NOMO-1 treated with dmso at 0.1 percent for 144 hours (cell line): ENCODE data around the gene USP17L13.
"Not testable (repeated sequence)": the region's sequence is repeated elsewhere in the genome, so short reads cannot be mapped to it uniquely, and the experiment has no call there.

ENCODE experiments used
- DNase-seq: peaks from one replicate; lab custom pipeline; 2025; ENCODE audit not compliant: unreplicated experiment; lab: John Stamatoyannopoulos, UW

The USP17L13 gene, protein sequence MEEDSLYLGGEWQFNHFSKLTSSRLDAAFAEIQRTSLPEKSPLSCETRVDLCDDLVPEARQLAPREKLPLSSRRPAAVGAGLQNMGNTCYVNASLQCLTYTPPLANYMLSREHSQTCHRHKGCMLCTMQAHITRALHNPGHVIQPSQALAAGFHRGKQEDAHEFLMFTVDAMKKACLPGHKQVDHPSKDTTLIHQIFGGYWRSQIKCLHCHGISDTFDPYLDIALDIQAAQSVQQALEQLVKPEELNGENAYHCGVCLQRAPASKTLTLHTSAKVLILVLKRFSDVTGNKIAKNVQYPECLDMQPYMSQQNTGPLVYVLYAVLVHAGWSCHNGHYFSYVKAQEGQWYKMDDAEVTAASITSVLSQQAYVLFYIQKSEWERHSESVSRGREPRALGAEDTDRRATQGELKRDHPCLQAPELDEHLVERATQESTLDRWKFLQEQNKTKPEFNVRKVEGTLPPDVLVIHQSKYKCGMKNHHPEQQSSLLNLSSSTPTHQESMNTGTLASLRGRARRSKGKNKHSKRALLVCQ

DNA sequence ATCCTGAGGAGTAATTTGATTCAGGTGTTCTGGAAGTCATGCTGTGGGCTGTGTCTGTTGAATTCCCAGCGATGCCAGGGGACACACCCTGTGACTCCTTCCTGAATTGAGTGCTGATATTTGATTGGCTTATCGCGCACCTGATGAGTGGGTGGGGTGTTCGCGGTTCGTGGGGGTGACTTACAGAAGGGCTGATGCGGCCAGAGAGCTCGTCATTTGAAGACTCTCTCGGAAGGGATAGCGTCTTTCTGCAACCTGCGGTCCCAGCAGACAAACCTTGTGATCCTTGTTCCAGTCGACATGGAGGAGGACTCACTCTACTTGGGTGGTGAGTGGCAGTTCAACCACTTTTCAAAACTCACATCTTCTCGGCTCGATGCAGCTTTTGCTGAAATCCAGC, at the start of gene USP17L13:
USP17L13 (plus strand) TSS at position 301 of the 400 bp plus-strand sequence; CDS start at position 301, 0 bp downstream.
- DNase-seq: not testable (repeated sequence)

DNA sequence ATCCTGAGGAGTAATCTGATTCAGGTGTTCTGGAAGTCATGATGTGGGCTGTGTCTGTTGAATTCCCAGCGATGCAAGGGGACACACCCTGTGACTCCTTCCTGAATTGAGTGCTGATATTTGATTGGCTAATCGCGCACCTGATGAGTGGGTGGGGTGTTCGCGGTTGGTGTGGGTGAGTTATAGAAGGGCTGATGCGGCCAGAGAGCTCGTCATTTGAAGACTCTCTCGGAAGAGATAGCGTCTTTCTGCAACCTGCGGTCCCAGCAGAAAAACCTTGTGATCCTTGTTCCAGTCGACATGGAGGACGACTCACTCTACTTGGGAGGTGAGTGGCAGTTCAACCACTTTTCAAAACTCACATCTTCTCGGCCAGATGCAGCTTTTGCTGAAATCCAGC, 14.3 kb upstream of the USP17L13 start, which contains the start of gene USP17L10:
USP17L10 (plus strand) TSS at position 301 of the 400 bp plus-strand sequence; CDS start at position 301, 0 bp downstream.
- not testable (repeated sequence) for DNase-seq

DNA sequence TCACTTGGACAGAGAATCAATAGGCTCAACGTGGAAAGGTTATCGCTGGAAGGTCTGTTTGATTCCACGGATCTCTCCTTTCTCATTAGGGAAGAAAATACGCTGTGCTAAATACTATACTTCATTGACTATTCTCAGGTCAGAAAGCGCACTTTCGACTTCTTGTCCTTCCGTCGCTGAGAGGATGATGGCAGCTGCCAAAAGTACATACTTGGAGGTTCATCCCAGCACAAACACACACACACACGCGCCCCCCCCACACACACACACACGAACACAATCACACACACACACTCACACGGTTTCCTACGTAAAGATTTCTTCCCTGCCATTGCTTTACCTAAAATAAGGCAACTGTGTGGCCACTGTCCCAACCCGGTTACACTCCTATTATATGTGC, 10.0 kb upstream of the USP17L13 start:
- DNase-seq: not testable (repeated sequence)

DNA sequence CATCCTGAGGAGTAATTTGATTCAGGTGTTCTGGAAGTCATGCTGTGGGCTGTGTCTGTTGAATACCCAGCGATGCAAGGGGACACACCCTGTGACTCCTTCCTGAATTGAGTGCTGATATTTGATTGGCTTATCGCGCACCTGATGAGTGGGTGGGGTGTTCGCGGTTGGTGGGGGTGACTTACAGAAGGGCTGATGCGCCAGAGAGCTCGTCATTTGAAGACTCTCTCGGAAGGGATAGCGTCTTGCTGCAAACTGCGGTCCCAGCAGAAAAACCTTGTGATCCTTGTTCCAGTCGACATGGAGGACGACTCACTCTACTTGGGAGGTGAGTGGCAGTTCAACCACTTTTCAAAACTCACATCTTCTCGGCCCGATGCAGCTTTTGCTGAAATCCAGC, 9.6 kb upstream of the USP17L13 start, which contains the start of gene USP17L11:
USP17L11 (plus strand) TSS at position 301 of the 400 bp plus-strand sequence; CDS start at position 301, 0 bp downstream.
- DNase-seq: not testable (repeated sequence)

DNA sequence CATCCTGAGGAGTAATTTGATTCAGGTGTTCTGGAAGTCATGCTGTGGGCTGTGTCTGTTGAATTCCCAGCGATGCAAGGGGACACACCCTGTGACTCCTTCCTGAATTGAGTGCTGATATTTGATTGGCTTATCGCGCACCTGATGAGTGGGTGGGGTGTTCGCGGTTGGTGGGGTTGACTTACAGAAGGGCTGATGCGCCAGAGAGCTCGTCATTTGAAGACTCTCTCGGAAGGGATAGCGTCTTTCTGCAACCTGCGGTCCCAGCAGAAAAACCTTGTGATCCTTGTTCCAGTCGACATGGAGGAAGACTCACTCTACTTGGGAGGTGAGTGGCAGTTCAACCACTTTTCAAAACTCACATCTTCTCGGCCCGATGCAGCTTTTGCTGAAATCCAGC, 4.8 kb upstream of the USP17L13 start, which contains the start of gene USP17L12:
USP17L12 (plus strand) TSS at position 301 of the 400 bp plus-strand sequence; CDS start at position 301, 0 bp downstream.
- DNase-seq: not testable (repeated sequence)

DNA sequence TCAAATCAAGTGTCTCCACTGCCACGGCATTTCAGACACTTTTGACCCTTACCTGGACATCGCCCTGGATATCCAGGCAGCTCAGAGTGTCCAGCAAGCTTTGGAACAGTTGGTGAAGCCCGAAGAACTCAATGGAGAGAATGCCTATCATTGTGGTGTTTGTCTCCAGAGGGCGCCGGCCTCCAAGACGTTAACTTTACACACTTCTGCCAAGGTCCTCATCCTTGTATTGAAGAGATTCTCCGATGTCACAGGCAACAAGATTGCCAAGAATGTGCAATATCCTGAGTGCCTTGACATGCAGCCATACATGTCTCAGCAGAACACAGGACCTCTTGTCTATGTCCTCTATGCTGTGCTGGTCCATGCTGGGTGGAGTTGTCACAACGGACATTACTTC, 5.6 kb downstream of the USP17L13 start:
- DNase-seq: not testable (repeated sequence)

DNA sequence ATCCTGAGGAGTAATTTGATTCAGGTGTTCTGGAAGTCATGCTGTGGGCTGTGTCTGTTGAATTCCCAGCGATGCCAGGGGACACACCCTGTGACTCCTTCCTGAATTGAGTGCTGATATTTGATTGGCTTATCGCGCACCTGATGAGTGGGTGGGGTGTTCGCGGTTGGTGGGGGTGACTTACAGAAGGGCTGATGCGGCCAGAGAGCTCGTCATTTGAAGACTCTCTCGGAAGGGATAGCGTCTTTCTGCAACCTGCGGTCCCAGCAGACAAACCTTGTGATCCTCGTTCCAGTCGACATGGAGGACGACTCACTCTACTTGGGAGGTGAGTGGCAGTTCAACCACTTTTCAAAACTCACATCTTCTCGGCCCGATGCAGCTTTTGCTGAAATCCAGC, 9.4 kb downstream of the USP17L13 start, which contains the start of gene USP17L15:
USP17L15 (plus strand) TSS at position 301 of the 400 bp plus-strand sequence; CDS start at position 301, 0 bp downstream.
- not testable (repeated sequence) for DNase-seq

DNA sequence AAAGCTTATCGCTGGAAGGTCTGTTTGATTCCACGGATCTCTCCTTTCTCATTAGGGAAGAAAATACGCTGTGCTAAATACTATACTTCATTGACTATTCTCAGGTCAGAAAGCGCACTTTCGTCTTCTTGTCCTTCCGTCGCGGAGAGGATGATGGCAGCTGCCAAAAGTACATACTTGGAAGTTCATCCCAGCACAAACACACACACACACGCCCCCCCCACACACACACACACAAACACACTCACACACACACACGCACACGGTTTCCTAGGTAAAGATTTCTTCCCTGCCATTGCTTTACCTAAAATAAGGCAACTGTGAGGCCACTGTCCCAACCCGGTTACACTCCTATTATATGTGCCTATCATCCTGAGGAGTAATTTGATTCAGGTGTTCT, 13.8 kb downstream of the USP17L13 start:
- not testable (repeated sequence) for DNase-seq

DNA sequence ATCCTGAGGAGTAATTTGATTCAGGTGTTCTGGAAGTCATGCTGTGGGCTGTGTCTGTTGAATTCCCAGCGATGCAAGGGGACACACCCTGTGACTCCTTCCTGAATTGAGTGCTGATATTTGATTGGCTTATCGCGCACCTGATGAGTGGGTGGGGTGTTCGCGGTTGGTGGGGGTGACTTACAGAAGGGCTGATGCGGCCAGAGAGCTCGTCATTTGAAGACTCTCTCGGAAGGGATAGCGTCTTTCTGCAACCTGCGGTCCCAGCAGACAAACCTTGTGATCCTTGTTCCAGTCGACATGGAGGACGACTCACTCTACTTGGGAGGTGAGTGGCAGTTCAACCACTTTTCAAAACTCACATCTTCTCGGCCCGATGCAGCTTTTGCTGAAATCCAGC, 18.9 kb downstream of the USP17L13 start, which contains the start of gene USP17L17:
USP17L17 (plus strand) TSS at position 301 of the 400 bp plus-strand sequence; CDS start at position 301, 0 bp downstream.
- not testable (repeated sequence) for DNase-seq

DNA sequence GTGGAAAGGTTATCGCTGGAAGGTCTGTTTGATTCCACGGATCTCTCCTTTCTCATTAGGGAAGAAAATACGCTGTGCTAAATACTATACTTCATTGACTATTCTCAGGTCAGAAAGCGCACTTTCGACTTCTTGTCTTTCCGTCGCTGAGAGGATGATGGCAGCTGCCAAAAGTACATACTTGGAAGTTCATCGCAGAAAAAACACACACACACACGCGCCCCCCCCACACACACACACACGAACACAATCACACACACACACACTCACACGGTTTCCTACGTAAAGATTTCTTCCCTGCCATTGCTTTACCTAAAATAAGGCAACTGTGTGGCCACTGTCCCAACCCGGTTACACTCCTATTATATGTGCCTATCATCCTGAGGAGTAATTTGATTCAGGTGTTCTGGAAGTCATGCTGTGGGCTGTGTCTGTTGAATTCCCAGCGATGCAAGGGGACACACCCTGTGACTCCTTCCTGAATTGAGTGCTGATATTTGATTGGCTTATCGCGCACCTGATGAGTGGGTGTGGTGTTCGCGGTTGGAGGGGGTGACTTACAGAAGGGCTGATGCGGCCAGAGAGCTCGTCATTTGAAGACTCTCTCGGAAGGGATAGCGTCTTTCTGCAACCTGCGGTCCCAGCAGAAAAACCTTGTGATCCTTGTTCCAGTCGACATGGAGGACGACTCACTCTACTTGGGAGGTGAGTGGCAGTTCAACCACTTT, 23.4 kb downstream of the USP17L13 start, which contains the start of gene USP17L18:
USP17L18 (plus strand) TSS at position 678 of the 728 bp plus-strand sequence; CDS start at position 678, 0 bp downstream.
- DNase-seq: not testable (repeated sequence)

DNA sequence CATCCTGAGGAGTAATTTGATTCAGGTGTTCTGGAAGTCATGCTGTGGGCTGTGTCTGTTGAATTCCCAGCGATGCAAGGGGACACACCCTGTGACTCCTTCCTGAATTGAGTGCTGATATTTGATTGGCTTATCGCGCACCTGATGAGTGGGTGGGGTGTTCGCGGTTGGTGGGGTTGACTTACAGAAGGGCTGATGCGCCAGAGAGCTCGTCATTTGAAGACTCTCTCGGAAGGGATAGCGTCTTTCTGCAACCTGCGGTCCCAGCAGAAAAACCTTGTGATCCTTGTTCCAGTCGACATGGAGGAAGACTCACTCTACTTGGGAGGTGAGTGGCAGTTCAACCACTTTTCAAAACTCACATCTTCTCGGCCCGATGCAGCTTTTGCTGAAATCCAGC, 28.4 kb downstream of the USP17L13 start, which contains the start of gene USP17L19:
USP17L19 (plus strand) TSS at position 301 of the 400 bp plus-strand sequence; CDS start at position 301, 0 bp downstream.
- DNase-seq: not testable (repeated sequence)

DNA sequence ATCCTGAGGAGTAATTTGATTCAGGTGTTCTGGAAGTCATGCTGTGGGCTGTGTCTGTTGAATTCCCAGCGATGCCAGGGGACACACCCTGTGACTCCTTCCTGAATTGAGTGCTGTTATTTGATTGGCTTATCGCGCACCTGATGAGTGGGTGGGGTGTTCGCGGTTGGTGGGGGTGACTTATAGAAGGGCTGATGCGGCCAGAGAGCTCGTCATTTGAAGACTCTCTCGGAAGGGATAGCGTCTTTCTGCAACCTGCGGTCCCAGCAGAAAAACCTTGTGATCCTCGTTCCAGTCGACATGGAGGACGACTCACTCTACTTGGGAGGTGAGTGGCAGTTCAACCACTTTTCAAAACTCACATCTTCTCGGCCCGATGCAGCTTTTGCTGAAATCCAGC, 33.1 kb downstream of the USP17L13 start, which contains the start of gene USP17L20:
USP17L20 (plus strand) TSS at position 301 of the 400 bp plus-strand sequence; CDS start at position 301, 0 bp downstream.
- DNase-seq: not testable (repeated sequence)

DNA sequence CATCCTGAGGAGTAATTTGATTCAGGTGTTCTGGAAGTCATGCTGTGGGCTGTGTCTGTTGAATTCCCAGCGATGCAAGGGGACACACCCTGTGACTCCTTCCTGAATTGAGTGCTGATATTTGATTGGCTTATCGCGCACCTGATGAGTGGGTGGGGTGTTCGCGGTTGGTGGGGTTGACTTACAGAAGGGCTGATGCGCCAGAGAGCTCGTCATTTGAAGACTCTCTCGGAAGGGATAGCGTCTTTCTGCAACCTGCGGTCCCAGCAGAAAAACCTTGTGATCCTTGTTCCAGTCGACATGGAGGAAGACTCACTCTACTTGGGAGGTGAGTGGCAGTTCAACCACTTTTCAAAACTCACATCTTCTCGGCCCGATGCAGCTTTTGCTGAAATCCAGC, 37.9 kb downstream of the USP17L13 start, which contains the start of gene USP17L21:
USP17L21 (plus strand) TSS at position 301 of the 400 bp plus-strand sequence; CDS start at position 301, 0 bp downstream.
- DNase-seq: not testable (repeated sequence)

DNA sequence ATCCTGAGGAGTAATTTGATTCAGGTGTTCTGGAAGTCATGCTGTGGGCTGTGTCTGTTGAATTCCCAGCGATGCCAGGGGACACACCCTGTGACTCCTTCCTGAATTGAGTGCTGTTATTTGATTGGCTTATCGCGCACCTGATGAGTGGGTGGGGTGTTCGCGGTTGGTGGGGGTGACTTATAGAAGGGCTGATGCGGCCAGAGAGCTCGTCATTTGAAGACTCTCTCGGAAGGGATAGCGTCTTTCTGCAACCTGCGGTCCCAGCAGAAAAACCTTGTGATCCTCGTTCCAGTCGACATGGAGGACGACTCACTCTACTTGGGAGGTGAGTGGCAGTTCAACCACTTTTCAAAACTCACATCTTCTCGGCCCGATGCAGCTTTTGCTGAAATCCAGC, 42.6 kb downstream of the USP17L13 start, which contains the start of gene USP17L22:
USP17L22 (plus strand) TSS at position 301 of the 400 bp plus-strand sequence; CDS start at position 301, 0 bp downstream.
- DNase-seq: not testable (repeated sequence)

DNA sequence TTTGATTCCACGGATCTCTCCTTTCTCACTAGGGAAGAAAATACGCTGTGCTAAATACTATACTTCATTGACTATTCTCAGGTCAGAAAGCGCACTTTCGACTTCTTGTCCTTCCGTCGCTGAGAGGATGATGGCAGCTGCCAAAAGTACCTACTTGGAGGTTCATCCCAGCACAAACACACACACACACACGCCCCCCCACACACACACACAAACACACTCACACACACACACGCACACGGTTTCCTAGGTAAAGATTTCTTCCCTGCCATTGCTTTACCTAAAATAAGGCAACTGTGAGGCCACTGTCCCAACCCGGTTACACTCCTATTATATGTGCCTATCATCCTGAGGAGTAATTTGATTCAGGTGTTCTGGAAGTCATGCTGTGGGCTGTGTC, 47.0 kb downstream of the USP17L13 start:
- DNase-seq: not testable (repeated sequence)
